ENCODE results near the gene ZBTB21.
"Not testable (repeated sequence)": the region's sequence is repeated elsewhere in the genome, so short reads cannot be mapped to it uniquely, and the experiment has no call there.

The ZBTB21 gene

GRCh38 chr21:41995577-41995976 is 14.6 kb downstream of the ZBTB21 start:
- H3K36me3 ChIP-seq (replicated peaks in 1 of 2; ENCODE audit: control insufficient read depth in 2 of 2, insufficient read depth in 2 of 2, low read length in 2 of 2): peaks cover 27 to 96% of the 10 kb centered on the region in 2 donors
- no peak overlapping the region for H2BK120ac ChIP-seq (ENCODE audit: low read depth, low read length)
- peaks cover 2% of the 10 kb centered on the region for H3K79me1 ChIP-seq (ENCODE audit: low read depth, low read length)
- no peak overlapping the region for H3K14ac ChIP-seq (ENCODE audit: low read length)
- H3K23ac ChIP-seq (ENCODE audit: low read depth, low read length, poor library complexity): no peak overlapping the region
- no peaks in the 10 kb centered on the region for H3K27me3 ChIP-seq (ENCODE audit: control insufficient read depth in 3 of 3, insufficient read depth in 3 of 3, low read depth in 1 of 3, low read length in 3 of 3)
- no peak overlapping the region for H2BK15ac ChIP-seq (ENCODE audit: low read length)
- H2AFZ ChIP-seq (ENCODE audit: low read length): no peak overlapping the region
- H3K4me2 ChIP-seq (ENCODE audit: insufficient read depth, low read length, poor library complexity, severe bottlenecking): no peak overlapping the region
- H2BK5ac ChIP-seq (ENCODE audit: low read length): no peak overlapping the region
- no peak overlapping the region for H3K4ac ChIP-seq (ENCODE audit: low read length)
- DNase-seq (ENCODE audit: low spot score): no peak
- no peak overlapping the region for H3K9ac ChIP-seq (ENCODE audit: low read depth, low read length, poor library complexity)
- no peaks in the 10 kb centered on the region for H3K4me1 ChIP-seq (ENCODE audit: control insufficient read depth in 2 of 2, insufficient read depth in 1 of 2, low read depth in 1 of 2, low read length in 2 of 2)
- H4K8ac ChIP-seq (ENCODE audit: low read depth, low read length): no peak overlapping the region
- peaks cover 2 to 28% of the 10 kb centered on the region in 2 donors for H3K9me3 ChIP-seq (replicated peaks in 1 of 2; ENCODE audit: control insufficient read depth in 2 of 2, insufficient read depth in 1 of 2, low read depth in 1 of 2, low read length in 2 of 2)
- no peak overlapping the region for H4K91ac ChIP-seq (ENCODE audit: low read depth, low read length, poor library complexity)
- no CpG with 5 or more reads among the region's 3 CpGs for WGBS, 2 donors (ENCODE audit: extremely low coverage in 2 of 2, insufficient read length in 2 of 2, insufficient replicate concordance in 1 of 2)
- no peak overlapping the region for H2AK5ac ChIP-seq (ENCODE audit: low read depth, low read length)
- no peak overlapping the region for H2BK12ac ChIP-seq (ENCODE audit: low read length)
- H3K18ac ChIP-seq (ENCODE audit: low read length): no peak overlapping the region
- H3K27ac ChIP-seq (replicated peaks; ENCODE audit: low read length): no peak overlapping the region
- H3K4me3 ChIP-seq (ENCODE audit: low read length in 2 of 2): no peak overlapping the region

- not testable (repeated sequence) for H3K14ac ChIP-seq (ENCODE audit: low read length); H3K4ac ChIP-seq (ENCODE audit: low read length); H3K4me2 ChIP-seq (ENCODE audit: insufficient read depth, low read length, poor library complexity, severe bottlenecking); H2BK120ac ChIP-seq (ENCODE audit: low read depth, low read length); H2AK5ac ChIP-seq (ENCODE audit: low read depth, low read length); DNase-seq (ENCODE audit: low spot score); H2BK5ac ChIP-seq (ENCODE audit: low read length); H3K9ac ChIP-seq (ENCODE audit: low read depth, low read length, poor library complexity); H3K27ac ChIP-seq (replicated peaks; ENCODE audit: low read length); H3K4me3 ChIP-seq (ENCODE audit: low read length in 2 of 2); H3K23ac ChIP-seq (ENCODE audit: low read depth, low read length, poor library complexity); H3K18ac ChIP-seq (ENCODE audit: low read length); H2BK12ac ChIP-seq (ENCODE audit: low read length); H3K27me3 ChIP-seq (ENCODE audit: control insufficient read depth in 3 of 3, insufficient read depth in 3 of 3, low read depth in 1 of 3, low read length in 3 of 3); H3K79me1 ChIP-seq (ENCODE audit: low read depth, low read length); H3K4me1 ChIP-seq (ENCODE audit: control insufficient read depth in 2 of 2, insufficient read depth in 1 of 2, low read depth in 1 of 2, low read length in 2 of 2); H2AFZ ChIP-seq (ENCODE audit: low read length); H2BK15ac ChIP-seq (ENCODE audit: low read length); H4K91ac ChIP-seq (ENCODE audit: low read depth, low read length, poor library complexity); H4K8ac ChIP-seq (ENCODE audit: low read depth, low read length)
- Histone ChIP-seq H3K36me3 (replicated peaks in 1 of 2; ENCODE audit: control insufficient read depth in 2 of 2, insufficient read depth in 2 of 2, low read length in 2 of 2) (peaks cover 25 to 96% of the 10 kb centered on the region in 2 donors), H3K9me3 (replicated peaks in 1 of 2; ENCODE audit: control insufficient read depth in 2 of 2, insufficient read depth in 1 of 2, low read depth in 1 of 2, low read length in 2 of 2) (peaks cover 2 to 28% of the 10 kb centered on the region in 2 donors)
- no CpG with 5 or more reads among the region's 5 CpGs for WGBS, 2 donors (ENCODE audit: extremely low coverage in 2 of 2, insufficient read length in 2 of 2, insufficient replicate concordance in 1 of 2)
Observed at GRCh38 chr21:41994613-41995012, 15.5 kb downstream of the ZBTB21 start.

- Histone ChIP-seq H3K14ac (ENCODE audit: low read length) (no peak overlapping the region), H2BK120ac (ENCODE audit: low read depth, low read length) (no peak overlapping the region), H4K8ac (ENCODE audit: low read depth, low read length) (no peak overlapping the region), H3K23ac (ENCODE audit: low read depth, low read length, poor library complexity) (no peak overlapping the region), H2AK5ac (ENCODE audit: low read depth, low read length) (no peak overlapping the region), H2BK12ac (ENCODE audit: low read length) (no peak overlapping the region), H3K4me1 (ENCODE audit: control insufficient read depth in 2 of 2, insufficient read depth in 1 of 2, low read depth in 1 of 2, low read length in 2 of 2) (no peaks in the 10 kb centered on the region), H2AFZ (ENCODE audit: low read length) (no peak overlapping the region), H4K91ac (ENCODE audit: low read depth, low read length, poor library complexity) (no peak overlapping the region), H3K27ac (replicated peaks; ENCODE audit: low read length) (no peak overlapping the region), H3K4me3 (ENCODE audit: low read length in 2 of 2) (no peak overlapping the region), H2BK5ac (ENCODE audit: low read length) (no peak overlapping the region), H3K4ac (ENCODE audit: low read length) (no peak overlapping the region), H3K9me3 (replicated peaks in 1 of 2; ENCODE audit: control insufficient read depth in 2 of 2, insufficient read depth in 1 of 2, low read depth in 1 of 2, low read length in 2 of 2) (peaks cover 2 to 28% of the 10 kb centered on the region in 2 donors), H2BK15ac (ENCODE audit: low read length) (no peak overlapping the region), H3K27me3 (ENCODE audit: control insufficient read depth in 3 of 3, insufficient read depth in 3 of 3, low read depth in 1 of 3, low read length in 3 of 3) (no peaks in the 10 kb centered on the region), H3K4me2 (ENCODE audit: insufficient read depth, low read length, poor library complexity, severe bottlenecking) (no peak overlapping the region), H3K79me1 (ENCODE audit: low read depth, low read length) (no peaks in the 10 kb centered on the region), H3K18ac (ENCODE audit: low read length) (no peak overlapping the region), H3K9ac (ENCODE audit: low read depth, low read length, poor library complexity) (no peak overlapping the region), H3K36me3 (replicated peaks in 1 of 2; ENCODE audit: control insufficient read depth in 2 of 2, insufficient read depth in 2 of 2, low read length in 2 of 2) (peaks cover 23 to 94% of the 10 kb centered on the region in 2 donors)
- WGBS, 2 donors (ENCODE audit: extremely low coverage in 2 of 2, insufficient read length in 2 of 2, insufficient replicate concordance in 1 of 2): no CpG with 5 or more reads among the region's 6 CpGs
- DNase-seq (ENCODE audit: low spot score): no peak
Observed at GRCh38 chr21:41993744-41994143, 16.4 kb downstream of the ZBTB21 start.

GRCh38 chr21:41992576-41992975 is 17.6 kb downstream of the ZBTB21 start:
- H3K23ac ChIP-seq (ENCODE audit: low read depth, low read length, poor library complexity): no peak overlapping the region
- H2BK12ac ChIP-seq (ENCODE audit: low read length): no peak overlapping the region
- no peak overlapping the region for H2BK5ac ChIP-seq (ENCODE audit: low read length)
- H3K27ac ChIP-seq (replicated peaks; ENCODE audit: low read length): no peak overlapping the region
- no peak overlapping the region for H3K14ac ChIP-seq (ENCODE audit: low read length)
- H3K27me3 ChIP-seq (ENCODE audit: control insufficient read depth in 3 of 3, insufficient read depth in 3 of 3, low read depth in 1 of 3, low read length in 3 of 3): no peaks in the 10 kb centered on the region
- no peak overlapping the region for H4K8ac ChIP-seq (ENCODE audit: low read depth, low read length)
- no peak overlapping the region for H4K91ac ChIP-seq (ENCODE audit: low read depth, low read length, poor library complexity)
- no peak overlapping the region for H2BK15ac ChIP-seq (ENCODE audit: low read length)
- no peak overlapping the region for H3K9ac ChIP-seq (ENCODE audit: low read depth, low read length, poor library complexity)
- H3K4me2 ChIP-seq (ENCODE audit: insufficient read depth, low read length, poor library complexity, severe bottlenecking): no peak overlapping the region
- no peak overlapping the region for H3K4me3 ChIP-seq (ENCODE audit: low read length in 2 of 2)
- peaks cover 21 to 85% of the 10 kb centered on the region in 2 donors for H3K36me3 ChIP-seq (replicated peaks in 1 of 2; ENCODE audit: control insufficient read depth in 2 of 2, insufficient read depth in 2 of 2, low read length in 2 of 2)
- no peak overlapping the region for H3K18ac ChIP-seq (ENCODE audit: low read length)
- H3K9me3 ChIP-seq (replicated peaks in 1 of 2; ENCODE audit: control insufficient read depth in 2 of 2, insufficient read depth in 1 of 2, low read depth in 1 of 2, low read length in 2 of 2): peaks cover 2 to 24% of the 10 kb centered on the region in 2 donors
- H2AFZ ChIP-seq (ENCODE audit: low read length): no peak overlapping the region
- no CpG with 5 or more reads among the region's 15 CpGs for WGBS, 2 donors (ENCODE audit: extremely low coverage in 2 of 2, insufficient read length in 2 of 2, insufficient replicate concordance in 1 of 2)
- H2BK120ac ChIP-seq (ENCODE audit: low read depth, low read length): no peak overlapping the region
- DNase-seq (ENCODE audit: low spot score): no peak
- no peak overlapping the region for H3K4ac ChIP-seq (ENCODE audit: low read length)
- no peaks in the 10 kb centered on the region for H3K4me1 ChIP-seq (ENCODE audit: control insufficient read depth in 2 of 2, insufficient read depth in 1 of 2, low read depth in 1 of 2, low read length in 2 of 2)
- no peaks in the 10 kb centered on the region for H3K79me1 ChIP-seq (ENCODE audit: low read depth, low read length)
- no peak overlapping the region for H2AK5ac ChIP-seq (ENCODE audit: low read depth, low read length)

Data from neuronal stem cell (in vitro differentiated cells).